Activated gamma-delta T cell treated with Interleukin-2 at 50 U/mL for 16 hours (primary cell): ENCODE data around the gene PPP2R3A.
"Not testable (repeated sequence)": the region's sequence is repeated elsewhere in the genome, so short reads cannot be mapped to it uniquely, and the experiment has no call there.

Experiments
- DNase-seq: peaks from one replicate; pipeline ENCODE4 v3.0.0-alpha.2; 2020

PPP2R3A gene

GRCh38 chr3:136162322-136162721 is 196.8 kb downstream of the PPP2R3A start:
- DNase-seq, result no peak

DNA sequence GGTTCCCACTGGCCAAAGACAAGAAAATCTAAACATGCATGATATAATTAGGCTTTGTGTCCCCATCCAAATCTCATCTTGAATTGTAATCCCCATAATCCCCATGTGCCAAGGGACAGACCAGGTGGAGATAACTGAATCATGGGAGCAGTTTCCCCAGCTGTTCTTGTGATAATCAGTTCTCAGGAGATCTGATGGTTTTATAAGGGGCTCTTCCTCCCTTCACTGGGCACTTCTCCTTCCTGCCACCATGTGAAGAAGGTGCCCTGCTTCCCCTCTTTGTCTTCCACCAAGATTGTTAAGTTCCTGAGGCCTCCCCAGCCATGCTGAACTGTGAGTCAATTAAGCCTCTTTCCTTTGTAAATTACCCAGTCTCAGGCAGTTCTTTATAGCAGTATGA is 198.1 kb downstream of the PPP2R3A start:
- DNase-seq, result not testable (repeated sequence)

GRCh38 chr3:136166507-136166906 is 201.0 kb downstream of the PPP2R3A start:
- no peak for DNase-seq

GRCh38 chr3:136168236-136168635 is 202.7 kb downstream of the PPP2R3A start:
- DNase-seq, result not testable (repeated sequence)

GRCh38 chr3:136171097-136171542 is 205.6 kb downstream of the PPP2R3A start:
- DNase-seq, result no peak

- no peak for DNase-seq
Observed at GRCh38 chr3:136173939-136174490, 208.5 kb downstream of the PPP2R3A start.

DNA sequence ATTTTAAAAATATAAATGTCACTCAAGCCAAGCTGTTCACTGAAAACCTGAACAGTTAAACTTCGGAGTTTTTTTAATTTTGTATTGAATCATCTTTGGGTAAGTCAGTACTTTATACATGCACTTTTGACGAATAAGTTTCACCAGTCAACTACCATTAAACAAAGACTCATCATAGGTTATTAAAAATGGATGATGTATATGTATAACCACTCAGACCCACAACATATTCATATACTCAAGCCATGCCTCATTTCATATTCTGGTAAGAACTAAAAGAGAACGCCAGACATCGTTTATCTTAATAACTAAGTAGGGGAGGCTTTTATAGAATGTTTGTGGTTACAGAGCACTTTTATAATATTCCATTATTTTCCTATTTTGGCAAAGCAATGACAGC is 212.3 kb downstream of the PPP2R3A start:
- DNase-seq, result no peak

- DNase-seq, result no peak
Observed at GRCh38 chr3:136181741-136182140, 216.2 kb downstream of the PPP2R3A start.

DNA sequence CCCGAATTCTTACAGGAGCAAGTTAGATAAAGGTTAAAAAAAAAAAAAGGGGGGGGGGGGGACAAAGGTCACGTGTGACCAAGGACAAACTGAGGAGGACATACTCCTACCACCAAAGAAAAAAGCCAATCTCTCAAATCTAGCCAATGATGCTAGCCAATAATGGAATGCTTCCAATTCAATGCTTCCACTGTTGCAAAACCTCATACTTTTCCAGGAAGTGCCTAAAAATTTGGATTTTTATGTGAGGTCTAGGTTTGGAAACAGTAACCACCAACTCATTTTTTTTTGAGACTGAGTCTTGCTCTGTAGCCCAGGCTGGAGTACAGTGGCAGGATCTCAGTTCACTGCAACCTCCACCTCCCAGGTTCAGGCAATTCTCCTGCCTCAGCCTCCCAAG is 219.2 kb downstream of the PPP2R3A start:
- no peak for DNase-seq

GRCh38 chr3:136186344-136186743 is 220.8 kb downstream of the PPP2R3A start:
- DNase-seq, result peak; percentile 14

GRCh38 chr3:136186846-136187245 is 221.3 kb downstream of the PPP2R3A start:
- DNase-seq, result no peak

GRCh38 chr3:136187868-136188267 is 222.3 kb downstream of the PPP2R3A start:
- DNase-seq, result no peak

DNA sequence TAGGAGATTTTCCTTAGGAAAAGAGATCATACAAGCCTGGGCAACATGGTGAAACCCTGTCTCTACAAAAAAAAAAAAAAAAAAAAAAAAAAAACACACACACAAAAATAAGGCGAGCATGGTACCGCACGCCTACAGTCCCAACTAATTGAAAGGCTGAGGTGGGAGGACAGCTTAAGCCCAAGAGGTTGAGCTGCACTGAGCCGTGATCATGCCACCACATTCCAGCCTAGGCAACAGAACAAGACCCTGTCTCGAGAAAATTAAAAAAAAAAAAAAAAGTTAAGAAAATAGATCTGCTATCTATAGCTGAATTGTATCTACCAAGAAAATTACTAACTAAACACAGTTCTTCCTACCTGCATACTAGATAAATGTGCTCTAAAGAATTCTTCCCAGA is 223.5 kb downstream of the PPP2R3A start:
- no peak for DNase-seq

DNA sequence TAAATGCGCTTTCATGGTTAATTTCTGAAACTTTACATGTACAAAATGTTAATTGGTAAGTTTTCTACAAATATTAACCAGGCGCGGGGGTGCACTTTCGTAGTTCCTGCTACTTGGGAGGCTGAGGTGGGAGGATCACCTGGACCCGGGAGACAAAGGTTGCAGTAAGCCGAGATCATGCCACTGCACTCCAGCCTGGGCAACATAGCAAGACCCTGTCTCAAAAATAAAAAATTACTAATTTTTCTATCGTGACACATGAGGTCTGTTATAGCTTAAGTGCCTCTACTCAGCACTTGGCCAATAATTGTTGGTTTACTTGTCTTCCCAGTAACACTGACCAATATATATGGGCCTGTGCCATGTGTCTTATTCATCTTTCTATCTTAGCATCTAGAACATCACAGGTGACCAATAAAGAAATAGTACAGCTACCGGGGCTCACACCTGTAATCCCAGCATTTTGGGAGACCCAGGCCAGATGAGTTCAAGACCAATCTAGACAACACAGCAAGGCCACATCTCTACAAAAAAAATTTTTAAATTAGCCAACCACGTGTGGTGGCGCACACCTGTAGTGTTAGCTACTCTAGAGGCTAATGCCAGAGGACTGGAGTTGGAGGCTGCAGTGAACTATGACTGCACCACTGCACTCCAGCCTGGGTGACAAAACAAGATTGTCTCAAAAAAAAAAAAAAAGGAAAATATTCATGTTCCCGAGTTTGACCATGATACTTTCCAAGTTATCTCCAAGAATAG is 224.5 kb downstream of the PPP2R3A start:
- DNase-seq, result no peak

- not testable (repeated sequence) for DNase-seq
Observed at GRCh38 chr3:136192195-136192594, 226.7 kb downstream of the PPP2R3A start.

DNA sequence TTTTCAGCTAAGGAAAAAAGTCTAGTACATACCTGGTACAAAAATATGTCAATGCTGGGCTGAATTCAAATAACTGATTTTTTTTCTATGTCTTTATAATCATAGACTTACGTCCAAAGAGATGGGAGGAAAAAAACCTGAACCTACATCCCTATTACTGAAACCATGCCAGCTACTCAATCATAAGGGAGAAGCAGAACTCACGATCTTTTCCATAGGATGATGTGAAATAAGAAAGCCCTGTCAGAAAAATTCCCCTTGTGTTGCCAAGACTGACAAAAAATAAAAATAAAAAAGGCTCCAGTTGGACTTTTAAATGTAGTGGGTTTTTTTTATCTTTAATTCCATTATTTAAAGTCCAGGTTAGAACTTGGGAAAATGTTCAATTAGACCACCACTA is 227.3 kb downstream of the PPP2R3A start:
- DNase-seq, result no peak

DNA sequence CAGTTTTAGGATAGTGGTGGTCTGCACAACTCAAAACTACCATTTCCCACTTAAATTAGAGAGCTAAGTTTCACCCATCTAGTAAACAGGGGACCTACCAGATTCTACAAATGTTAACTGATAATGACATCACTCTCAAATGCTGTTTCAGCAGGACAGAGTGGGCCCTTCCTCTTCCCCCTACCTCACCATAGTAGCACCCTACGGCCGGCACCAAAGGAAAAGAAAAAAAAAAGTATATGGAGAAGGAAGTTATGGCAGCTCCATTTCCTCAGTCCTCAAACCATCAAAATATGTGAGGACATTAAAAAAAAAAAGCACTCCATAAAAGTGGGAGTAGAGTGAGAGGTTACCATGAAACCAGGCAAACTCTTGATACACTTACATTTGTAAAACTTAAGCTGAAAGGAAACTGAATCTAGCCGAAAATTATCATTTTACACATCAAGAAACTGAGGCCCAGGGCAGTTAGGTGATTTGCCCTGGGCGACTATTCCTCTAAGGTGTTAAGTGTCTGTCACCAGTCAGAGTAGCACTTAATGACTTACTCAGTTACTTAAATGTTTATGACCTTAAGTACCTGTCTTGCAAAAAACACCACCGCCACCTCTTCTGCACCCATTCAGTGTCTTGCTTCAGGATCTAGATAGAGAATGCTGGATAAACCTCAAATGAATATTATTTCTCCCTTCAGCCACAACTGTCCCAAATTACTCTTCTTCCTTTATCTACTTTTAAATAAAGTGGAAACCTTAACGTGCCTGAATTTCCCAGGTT is 227.9 kb downstream of the PPP2R3A start:
- DNase-seq, result no peak

DNA sequence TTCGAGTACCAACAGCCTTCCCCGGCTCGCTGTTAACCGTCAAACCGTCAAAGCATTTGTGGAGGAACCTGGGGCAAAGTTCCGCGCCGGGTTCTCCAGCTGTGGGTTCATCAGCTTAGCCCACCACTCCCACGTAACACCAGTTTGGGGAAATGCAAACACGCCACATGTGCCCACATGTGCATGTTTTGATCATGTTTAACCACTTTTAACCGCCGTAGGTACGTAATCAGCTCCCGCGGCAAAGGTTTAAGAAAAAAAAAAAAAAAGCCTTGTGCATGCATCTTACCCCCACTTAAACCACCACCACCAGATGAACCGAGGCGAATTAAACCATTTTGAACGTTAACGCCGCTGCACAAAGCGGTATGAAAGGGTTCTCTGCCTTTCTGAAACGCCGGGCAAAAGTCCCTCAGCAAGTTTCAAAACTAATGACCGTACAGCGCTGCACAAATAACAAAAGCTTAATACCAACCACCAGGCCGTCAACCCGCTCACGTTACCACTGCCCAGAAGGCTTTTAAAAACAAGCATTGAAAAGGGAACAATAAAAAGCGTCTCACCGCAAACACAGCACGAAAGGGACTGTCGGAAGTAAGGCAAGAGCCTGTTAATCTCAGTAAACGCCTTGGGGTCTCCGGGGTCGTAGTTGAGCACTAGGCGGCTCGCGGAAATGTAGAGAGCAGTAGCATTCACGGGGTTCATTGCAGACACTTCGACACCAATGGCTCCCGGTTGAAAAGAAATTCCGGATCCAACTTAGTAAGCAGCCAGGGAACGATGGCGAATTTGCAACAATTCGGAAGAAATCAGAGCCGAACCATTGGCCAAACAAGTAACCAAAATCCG is 229.1 kb downstream of the PPP2R3A start:
- peak; percentile 64 for DNase-seq

DNA sequence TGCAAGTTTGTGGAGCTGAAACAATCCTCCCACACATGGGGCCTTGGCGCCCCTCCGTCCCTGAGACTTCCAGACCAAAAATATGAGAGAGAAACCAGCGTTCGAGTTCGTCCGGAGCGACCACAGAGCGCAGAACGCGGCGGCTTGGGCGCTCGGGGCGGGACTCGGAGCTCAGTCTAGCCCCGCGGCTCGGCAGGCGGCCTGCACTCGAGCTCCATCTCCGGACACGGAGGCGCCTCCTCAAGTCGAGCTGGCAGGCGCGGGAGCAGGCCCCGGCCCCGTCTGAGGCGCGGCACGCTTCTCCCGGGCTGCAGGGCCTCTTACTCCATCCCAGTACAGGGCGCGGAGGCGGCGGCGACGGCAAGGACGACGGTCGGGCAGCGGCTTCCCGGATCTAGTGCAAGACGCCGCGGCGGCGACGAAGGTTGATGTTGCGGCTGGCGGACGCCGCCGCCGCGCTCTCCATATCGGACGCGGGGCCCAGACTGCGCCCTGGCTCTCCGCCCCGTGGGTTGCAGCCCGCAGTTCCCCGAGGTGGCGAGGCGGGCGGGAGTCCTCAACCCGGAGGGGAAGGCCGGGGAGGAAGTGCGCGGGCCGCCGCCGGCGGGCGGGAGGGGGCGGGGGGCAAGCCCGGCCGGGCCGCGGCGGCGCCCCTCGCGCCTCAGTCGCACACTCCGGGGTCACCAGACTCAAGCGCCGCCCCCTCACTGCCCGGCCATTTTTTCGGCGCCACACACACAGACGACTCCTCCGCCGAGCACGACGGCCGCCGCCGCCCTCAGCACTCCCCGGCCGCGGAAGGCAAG is 229.9 kb downstream of the PPP2R3A start:
- DNase-seq, result peak; percentile 78

GRCh38 chr3:136196064-136196400 is 230.5 kb downstream of the PPP2R3A start, which contains the start of gene MSL2:
TSS of gene MSL2 (minus strand) at chr3:136196335. CDS start at chr3:136195113, 1,222 bp downstream.
- DNase-seq, result no peak

DNA sequence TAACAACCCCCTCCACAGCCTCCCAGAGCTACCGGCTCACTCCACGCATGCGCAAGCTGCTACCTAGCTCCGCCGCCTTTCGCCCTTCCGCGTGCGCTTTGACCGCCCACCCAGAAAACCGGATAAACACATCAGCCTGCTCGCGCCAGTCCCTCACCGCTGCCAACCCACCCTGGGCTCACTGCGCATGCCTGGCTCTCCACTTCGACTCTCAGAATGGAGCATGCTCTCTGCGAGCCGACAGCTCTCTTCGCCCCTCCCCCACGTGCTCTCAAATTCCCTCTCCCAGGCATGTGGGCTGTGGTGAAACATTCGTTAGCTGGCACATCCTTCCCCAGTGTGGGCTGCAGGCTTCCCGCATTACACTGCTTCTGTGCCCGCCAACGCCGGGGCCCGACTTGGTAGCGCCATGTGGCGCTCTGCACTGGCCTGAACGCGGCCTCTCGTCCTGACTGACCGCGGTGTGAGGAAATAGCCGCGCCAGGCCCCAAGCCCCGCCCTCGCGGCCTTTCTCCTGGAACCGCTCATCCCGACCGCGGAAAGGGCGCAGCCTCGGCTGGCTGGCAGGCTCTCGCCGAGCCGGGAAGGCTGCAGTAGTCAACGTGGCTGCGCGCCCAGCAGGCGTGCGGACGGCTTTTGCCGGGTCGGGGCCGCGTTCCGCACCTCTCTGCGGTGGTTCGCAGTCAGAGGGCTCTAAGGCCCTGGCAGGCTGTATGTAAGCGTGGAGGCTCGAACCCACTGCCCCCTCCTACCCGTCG is 231.1 kb downstream of the PPP2R3A start:
- peak; percentile 99 for DNase-seq
